Progenitor cell of endocrine pancreas (in vitro differentiated cells): ENCODE results near the gene PARS2. TPM values are rescaled to one million over a fixed set of nuclear protein-coding genes. Genes with fewer than 3 reads are reported as not detected.
A peak's percentile ranks its signal among the peaks of the same experiment; 100 is the strongest.

Source experiments
- DNase-seq: peaks from one replicate; pipeline ENCODE4 v3.0.0; 2021; ENCODE audit warnings: low spot score; ENCODE audit not compliant: unreplicated experiment
- H3K27ac Mint-ChIP-seq: 2 replicates; pipeline ENCODE4 v1.8.0; 2021; ENCODE audit warnings: mild to moderate bottlenecking, moderate library complexity, mixed read lengths
- H3K27me3 Mint-ChIP-seq: 2 replicates; pipeline ENCODE4 v1.8.0; 2021; ENCODE audit warnings: mixed read lengths
- H3K36me3 Mint-ChIP-seq: 2 replicates; pipeline ENCODE4 v1.8.0; 2022; ENCODE audit warnings: mixed read lengths; ENCODE audit not compliant: insufficient read depth
- H3K4me1 Mint-ChIP-seq: 2 replicates; pipeline ENCODE4 v1.8.0; 2021; ENCODE audit warnings: low read depth, mixed read lengths
- H3K4me3 Mint-ChIP-seq: 2 replicates; pipeline ENCODE4 v1.8.0; 2021; ENCODE audit warnings: low read depth, mild to moderate bottlenecking, moderate library complexity, mixed read lengths
- H3K9me3 Mint-ChIP-seq: 2 replicates; pipeline ENCODE4 v1.8.0; 2021; ENCODE audit warnings: low read depth, mixed read lengths
- CTCF ChIP-seq: fragments of 200-600 bp; sonication (generic); IDR thresholded peaks from one replicate; pipeline ENCODE4 v1.5.0; 2021; ENCODE audit warnings: antibody characterized with exemption, mild to moderate bottlenecking; ENCODE audit not compliant: unreplicated experiment
- total RNA-seq: library from RNA; stranded (reverse); gene quantifications from 2 replicates; pipeline ENCODE4 v1.2.1, GENCODE V29; 2021

The PARS2 gene
- total RNA-seq, 1 donor from 2014 or later, result 11.0 TPM

GRCh38 chr1:54803761-54804470 lies 39.6 kb upstream of the PARS2 start:
- Mint-ChIP-seq H3K4me1 (no peaks in the 10 kb centered on the region), H3K4me3 (no peak overlapping the region), H3K27ac (no peak overlapping the region), H3K36me3 (no peaks in the 10 kb centered on the region), H3K27me3 (peaks cover 27% of the 10 kb centered on the region), H3K9me3 (no peaks in the 10 kb centered on the region)
- DNase-seq, result no peak
- TF ChIP-seq CTCF, result no peak

GRCh38 chr1:54800899-54801759 lies 36.8 kb upstream of the PARS2 start, which contains the start of gene TTC22:
Gene TTC22, minus strand, starts transcription at chr1:54801323. Its CDS starts 160 bp downstream, at chr1:54801163.
- Mint-ChIP-seq H3K4me3 (peak within 1 kb of the TSS; percentile 37), H3K27me3 (peaks cover 26% of the 10 kb centered on the region), H3K4me1 (no peaks in the 10 kb centered on the region), H3K27ac (no peak within 1 kb of the TSS), H3K36me3 (no peaks in the 10 kb centered on the region), H3K9me3 (no peaks in the 10 kb centered on the region)
- TF ChIP-seq CTCF, result peak; percentile 50
- DNase-seq, result peak; percentile 41

- Mint-ChIP-seq H3K36me3 (no peaks in the 10 kb centered on the region), H3K9me3 (no peaks in the 10 kb centered on the region), H3K27ac (no peak overlapping the region), H3K4me3 (peak overlapping the region; percentile 56), H3K4me1 (no peaks in the 10 kb centered on the region), H3K27me3 (peaks cover 26% of the 10 kb centered on the region)
- no peak for DNase-seq
- TF ChIP-seq CTCF, result no peak
These were observed 35.9 kb upstream of the PARS2 start for GRCh38 chr1:54800041-54800898.

GRCh38 chr1:54798769-54799641 lies 34.7 kb upstream of the PARS2 start:
- H3K9me3 Mint-ChIP-seq, result no peaks in the 10 kb centered on the region
- no peak for DNase-seq
- peaks cover 5% of the 10 kb centered on the region for H3K4me1 Mint-ChIP-seq
- H3K4me3 Mint-ChIP-seq, result no peak overlapping the region
- no peak overlapping the region for H3K27ac Mint-ChIP-seq
- no peaks in the 10 kb centered on the region for H3K36me3 Mint-ChIP-seq
- H3K27me3 Mint-ChIP-seq, result peaks cover 26% of the 10 kb centered on the region
- no peak for TF ChIP-seq CTCF
